HG03342 (cell line): ENCODE data around the gene ABCA8.

ENCODE experiments used
- ATAC-seq: cut with Tn5 transposase; IDR thresholded peaks from one replicate; pipeline ENCODE4 v1.9.1; 2021; ENCODE audit warnings: mild to moderate bottlenecking, moderate library complexity; ENCODE audit not compliant: unreplicated experiment

The ABCA8 gene

GRCh38 chr17:68878226-68878885, 76.8 kb downstream of the ABCA8 start:
- ATAC-seq = no peak

GRCh38 chr17:68871447-68871846, 83.7 kb downstream of the ABCA8 start:
- no peak for ATAC-seq

GRCh38 chr17:68870976-68871375, 84.2 kb downstream of the ABCA8 start:
- no peak for ATAC-seq

GRCh38 chr17:68870161-68870826, 84.9 kb downstream of the ABCA8 start:
- no peak for ATAC-seq

- no peak for ATAC-seq
Observed at GRCh38 chr17:68868708-68869107, 86.5 kb downstream of the ABCA8 start.

- no peak for ATAC-seq
Observed at GRCh38 chr17:68867759-68868516, 87.3 kb downstream of the ABCA8 start.

GRCh38 chr17:68865584-68865983, 89.6 kb downstream of the ABCA8 start:
- ATAC-seq = no peak

- no peak for ATAC-seq
Observed at GRCh38 chr17:68863091-68863652, 92.0 kb downstream of the ABCA8 start.

- ATAC-seq = no peak
Observed at GRCh38 chr17:68861602-68862001, 93.6 kb downstream of the ABCA8 start.

- no peak for ATAC-seq
Observed at GRCh38 chr17:68860941-68861340, 94.3 kb downstream of the ABCA8 start.

- ATAC-seq = no peak
Observed at GRCh38 chr17:68854452-68854851, 100.7 kb downstream of the ABCA8 start.

GRCh38 chr17:68853439-68853838, 101.8 kb downstream of the ABCA8 start:
- no peak for ATAC-seq

GRCh38 chr17:68853036-68853435, 102.2 kb downstream of the ABCA8 start:
- no peak for ATAC-seq

GRCh38 chr17:68851890-68852289, 103.3 kb downstream of the ABCA8 start:
- ATAC-seq = no peak

GRCh38 chr17:68850749-68851510, 104.3 kb downstream of the ABCA8 start:
- no peak for ATAC-seq

- no peak for ATAC-seq
Observed at GRCh38 chr17:68849673-68850610, 105.2 kb downstream of the ABCA8 start.

GRCh38 chr17:68847711-68848110, 107.5 kb downstream of the ABCA8 start:
- no peak for ATAC-seq

- no peak for ATAC-seq
Observed at GRCh38 chr17:68843522-68843921, 111.7 kb downstream of the ABCA8 start.

- no peak for ATAC-seq
Observed at GRCh38 chr17:68840073-68840472, 115.1 kb downstream of the ABCA8 start.

GRCh38 chr17:68835071-68835470, 120.1 kb downstream of the ABCA8 start:
- ATAC-seq = no peak
